Activated CD8-positive, alpha-beta T cell treated with anti-CD3 and anti-CD28 coated beads, Interleukin-2, amount 10 ng/mL, durations not matched to agents 7 days and 5 days (primary cell): Measurements from ENCODE around the gene CYP21A2. TPM values are rescaled to one million over a fixed set of nuclear protein-coding genes. Genes with fewer than 3 reads are reported as not detected.
"Not testable (repeated sequence)": the region's sequence is repeated elsewhere in the genome, so short reads cannot be mapped to it uniquely, and the experiment has no call there.

Experiments used
- ATAC-seq: fragments of 150-1000 bp; cut with Tn5 transposase; one replicate; pipeline ENCODE4 v1.10.0; 2021; ENCODE audit warnings: moderate library complexity
- CTCF ChIA-PET: fragments of 350-600 bp; sonication (Branson Sonifier 250); formaldehyde crosslinking; loops from one replicate; lab custom pipeline; 2021; ENCODE audit warnings: antibody characterized with exemption; lab: Charles Lee
- POLR2A ChIA-PET: fragments of 350-600 bp; sonication (Branson Sonifier 250); formaldehyde crosslinking; loops from one replicate; lab custom pipeline; 2021; ENCODE audit warnings: antibody characterized with exemption; lab: Charles Lee
- DNase-seq: peaks from one replicate; pipeline ENCODE4 v3.0.0-alpha.2; 2020
- H3K27ac Mint-ChIP-seq: one replicate; pipeline ENCODE4 v1.8.0; 2021; ENCODE audit warnings: mild to moderate bottlenecking, mixed read lengths
- H3K27me3 Mint-ChIP-seq: one replicate; pipeline ENCODE4 v1.8.0; 2021; ENCODE audit warnings: low read depth, mixed read lengths
- H3K36me3 Mint-ChIP-seq: one replicate; pipeline ENCODE4 v1.8.0; 2021; ENCODE audit warnings: low read depth, mixed read lengths
- H3K4me1 Mint-ChIP-seq: one replicate; pipeline ENCODE4 v1.8.0; 2021; ENCODE audit warnings: low read depth, mixed read lengths
- H3K4me3 Mint-ChIP-seq: one replicate; pipeline ENCODE4 v1.8.0; 2021; ENCODE audit warnings: mild to moderate bottlenecking, mixed read lengths
- H3K9me3 Mint-ChIP-seq: one replicate; pipeline ENCODE4 v1.8.0; 2022; ENCODE audit warnings: mixed read lengths; ENCODE audit not compliant: insufficient read depth
- total RNA-seq, 2 experiments: library from RNA; stranded (reverse); gene quantifications; one replicate each; pipeline ENCODE4 v1.2.3, GENCODE V29; 2021

Gene CYP21A2
- total RNA-seq, 2 experiments from 2014 or later, result not detected

DNA sequence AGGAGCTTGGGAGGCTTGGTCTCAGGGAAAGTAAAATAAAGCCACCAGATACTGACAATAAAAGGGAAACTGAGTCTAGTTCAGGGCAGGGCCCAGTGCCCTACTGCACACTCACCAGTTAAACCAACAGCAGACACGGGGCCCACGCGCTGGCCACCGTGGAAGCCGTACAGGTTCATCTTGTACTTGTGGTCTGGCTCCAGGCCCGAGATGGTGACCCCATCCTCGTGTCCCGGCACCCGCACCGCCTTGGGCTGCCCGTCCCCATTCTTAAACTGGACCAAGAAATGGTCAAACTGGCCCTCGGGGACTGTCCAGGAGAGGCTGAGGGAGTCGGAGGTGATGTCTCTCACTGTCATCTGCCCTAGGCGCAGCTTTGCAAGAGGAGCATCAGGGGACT, 26.5 kb downstream of the CYP21A2 start:
- Mint-ChIP-seq H3K36me3 (no peaks in the 10 kb centered on the region), H3K4me1 (no peaks in the 10 kb centered on the region), H3K27ac (no peak overlapping the region), H3K4me3 (no peak overlapping the region), H3K9me3 (no peaks in the 10 kb centered on the region), H3K27me3 (no peaks in the 10 kb centered on the region)
- CTCF ChIA-PET, result interaction anchor here (1.3 kb wide), 1 partner anchor 16 kb away, joined by 4 read pairs; no protein-coding TSS in a partner anchor
- DNase-seq, result no peak
- no peak for ATAC-seq
- POLR2A ChIA-PET, result no interaction called here

GRCh38 chr6:32067521-32067920, 29.3 kb downstream of the CYP21A2 start:
- H3K9me3 Mint-ChIP-seq, H3K27me3 Mint-ChIP-seq, H3K4me3 Mint-ChIP-seq, DNase-seq, H3K36me3 Mint-ChIP-seq, ATAC-seq, CTCF ChIA-PET, H3K27ac Mint-ChIP-seq, POLR2A ChIA-PET, H3K4me1 Mint-ChIP-seq: not testable (repeated sequence)

DNA sequence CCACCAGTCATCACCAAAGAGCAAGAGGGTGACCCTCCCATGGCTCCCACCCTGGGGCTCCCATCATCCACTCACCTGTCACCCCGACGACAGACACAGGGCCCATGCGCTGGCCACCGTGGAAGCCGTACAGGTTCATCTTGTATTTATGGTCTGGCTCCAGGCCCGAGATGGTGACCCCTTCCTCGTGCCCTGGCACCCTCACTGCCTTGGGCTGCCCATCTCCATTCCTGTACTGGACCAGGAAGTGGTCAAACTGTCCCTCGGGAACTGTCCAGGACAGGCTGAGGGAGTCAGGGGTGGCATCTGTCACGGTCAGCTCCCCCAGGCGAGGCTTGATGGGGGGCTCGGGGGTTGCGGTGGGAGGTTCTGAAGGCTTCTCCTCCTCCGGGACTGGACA, 30.1 kb downstream of the CYP21A2 start:
- H3K4me3 Mint-ChIP-seq, POLR2A ChIA-PET, CTCF ChIA-PET: not testable (repeated sequence)

GRCh38 chr6:32068867-32069266, 30.7 kb downstream of the CYP21A2 start:
- ATAC-seq (no peak), DNase-seq (no peak)
- Mint-ChIP-seq H3K27ac (no peak overlapping the region), H3K27me3 (no peaks in the 10 kb centered on the region), H3K36me3 (no peaks in the 10 kb centered on the region), H3K4me1 (no peaks in the 10 kb centered on the region), H3K9me3 (no peaks in the 10 kb centered on the region), H3K4me3 (no peak overlapping the region)
- ChIA-PET CTCF (no interaction called here), POLR2A (no interaction called here)

More for the DNA sequence above, 30.1 kb downstream of the CYP21A2 start:
- not testable (repeated sequence) for ATAC-seq, H3K36me3 Mint-ChIP-seq, H3K4me1 Mint-ChIP-seq, H3K27ac Mint-ChIP-seq, H3K9me3 Mint-ChIP-seq, DNase-seq, H3K27me3 Mint-ChIP-seq

- ATAC-seq, result no peak
- no peak for DNase-seq
- H3K36me3 Mint-ChIP-seq, result no peaks in the 10 kb centered on the region
- H3K27ac Mint-ChIP-seq, result no peak overlapping the region
- H3K4me3 Mint-ChIP-seq, result no peak overlapping the region
- no peaks in the 10 kb centered on the region for H3K4me1 Mint-ChIP-seq
- POLR2A ChIA-PET, result no interaction called here
- no peaks in the 10 kb centered on the region for H3K9me3 Mint-ChIP-seq
- CTCF ChIA-PET, result no interaction called here
- no peaks in the 10 kb centered on the region for H3K27me3 Mint-ChIP-seq
Observed at GRCh38 chr6:32069460-32069859, 31.2 kb downstream of the CYP21A2 start.

GRCh38 chr6:32069878-32070515, 31.8 kb downstream of the CYP21A2 start:
- no peak overlapping the region for H3K4me3 Mint-ChIP-seq

GRCh38 chr6:32070814-32071543, 32.8 kb downstream of the CYP21A2 start:
- Mint-ChIP-seq H3K9me3 (no peaks in the 10 kb centered on the region), H3K27ac (no peak overlapping the region), H3K36me3 (no peaks in the 10 kb centered on the region), H3K27me3 (no peaks in the 10 kb centered on the region), H3K4me1 (no peaks in the 10 kb centered on the region), H3K4me3 (no peak overlapping the region)
- CTCF ChIA-PET, result no interaction called here
- ATAC-seq, result no peak
- no peak for DNase-seq
- POLR2A ChIA-PET, result no interaction called here

More at GRCh38 chr6:32069878-32070515, 31.8 kb downstream of the CYP21A2 start:
- no peak overlapping the region for H3K27ac Mint-ChIP-seq
- CTCF ChIA-PET, result no interaction called here
- no peaks in the 10 kb centered on the region for H3K4me1 Mint-ChIP-seq
- POLR2A ChIA-PET, result no interaction called here
- ATAC-seq, result no peak
- H3K27me3 Mint-ChIP-seq, result no peaks in the 10 kb centered on the region
- H3K36me3 Mint-ChIP-seq, result no peaks in the 10 kb centered on the region
- DNase-seq, result no peak
- H3K9me3 Mint-ChIP-seq, result no peaks in the 10 kb centered on the region

- no peaks in the 10 kb centered on the region for H3K27me3 Mint-ChIP-seq
- POLR2A ChIA-PET, result interaction anchor here (0.8 kb wide), 1 partner anchor 35 kb away, joined by 3 read pairs; no protein-coding TSS in a partner anchor
- no peaks in the 10 kb centered on the region for H3K4me1 Mint-ChIP-seq
- CTCF ChIA-PET, result no interaction called here
- no peaks in the 10 kb centered on the region for H3K9me3 Mint-ChIP-seq
- H3K27ac Mint-ChIP-seq, result no peak overlapping the region
- H3K4me3 Mint-ChIP-seq, result no peak overlapping the region
- no peak for ATAC-seq
- no peaks in the 10 kb centered on the region for H3K36me3 Mint-ChIP-seq
- no peak for DNase-seq
Observed at GRCh38 chr6:32073101-32073500, 34.9 kb downstream of the CYP21A2 start.

GRCh38 chr6:32073613-32074012, 35.4 kb downstream of the CYP21A2 start:
- CTCF ChIA-PET, result no interaction called here

DNA sequence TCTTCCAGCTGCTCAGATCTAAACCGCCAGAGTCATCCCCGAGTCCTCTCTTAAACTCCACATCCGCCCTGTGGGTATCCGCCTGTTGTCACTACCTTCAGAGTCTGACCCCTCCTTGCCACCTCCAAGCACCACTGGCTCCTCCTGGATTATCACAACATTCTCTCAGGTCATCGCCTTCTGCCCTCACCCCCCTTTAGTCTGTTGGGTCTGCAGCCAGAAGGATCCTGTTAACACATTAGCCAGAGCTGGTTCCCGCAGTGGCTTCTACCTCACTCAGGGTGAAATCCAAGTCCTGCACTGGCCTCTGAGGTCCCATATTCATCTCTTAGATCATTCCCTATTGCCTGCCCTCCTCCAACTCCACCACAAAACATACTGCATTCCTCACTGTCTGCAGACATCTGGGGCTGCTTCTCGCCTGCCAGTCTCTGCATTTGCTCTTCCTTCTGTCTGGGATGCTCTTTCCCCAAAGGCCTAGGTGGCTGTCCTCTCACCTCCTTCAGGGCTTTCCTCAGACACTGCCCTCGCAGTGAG, 36.8 kb downstream of the CYP21A2 start:
- H3K4me3 Mint-ChIP-seq, result no peak overlapping the region
- no peak for ATAC-seq
- CTCF ChIA-PET, result no interaction called here
- no peak overlapping the region for H3K27ac Mint-ChIP-seq
- no peaks in the 10 kb centered on the region for H3K36me3 Mint-ChIP-seq
- no peaks in the 10 kb centered on the region for H3K27me3 Mint-ChIP-seq
- no peak for DNase-seq
- POLR2A ChIA-PET, result no interaction called here
- no peaks in the 10 kb centered on the region for H3K4me1 Mint-ChIP-seq
- H3K9me3 Mint-ChIP-seq, result no peaks in the 10 kb centered on the region

More at GRCh38 chr6:32073613-32074012, 35.4 kb downstream of the CYP21A2 start:
- ATAC-seq (no peak), DNase-seq (no peak)
- POLR2A ChIA-PET, result interaction anchor here (0.8 kb wide), 1 partner anchor 35 kb away, joined by 3 read pairs; no protein-coding TSS in a partner anchor
- Mint-ChIP-seq H3K4me1 (no peaks in the 10 kb centered on the region), H3K27me3 (no peaks in the 10 kb centered on the region), H3K9me3 (no peaks in the 10 kb centered on the region), H3K4me3 (no peak overlapping the region), H3K27ac (no peak overlapping the region), H3K36me3 (no peaks in the 10 kb centered on the region)

DNA sequence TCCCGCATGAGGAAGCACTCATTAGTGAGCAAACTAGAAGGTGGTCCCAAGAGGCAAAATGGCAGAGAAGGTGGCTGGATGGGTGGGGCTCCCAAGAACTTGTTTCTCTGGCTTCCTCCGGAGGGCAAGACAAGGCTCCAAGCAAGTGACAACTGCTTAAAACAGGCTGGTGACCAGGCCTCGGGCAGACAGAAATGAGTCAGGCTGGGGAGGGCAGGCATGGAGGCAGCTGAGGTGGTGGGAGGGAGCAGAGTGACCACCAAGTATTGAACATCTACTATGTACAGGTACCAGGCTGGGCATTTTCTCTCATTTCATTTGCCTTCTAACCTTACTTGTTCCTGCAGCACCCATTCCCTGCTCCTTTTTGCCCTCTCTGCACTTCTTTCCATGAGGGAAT, 37.6 kb downstream of the CYP21A2 start:
- no peak overlapping the region for H3K27ac Mint-ChIP-seq
- ChIA-PET CTCF (no interaction called here), POLR2A (no interaction called here)
- ATAC-seq (no peak), DNase-seq (no peak)
- no peaks in the 10 kb centered on the region for H3K36me3 Mint-ChIP-seq
- no peaks in the 10 kb centered on the region for H3K27me3 Mint-ChIP-seq
- H3K4me3 Mint-ChIP-seq, result no peak overlapping the region
- no peaks in the 10 kb centered on the region for H3K4me1 Mint-ChIP-seq
- no peaks in the 10 kb centered on the region for H3K9me3 Mint-ChIP-seq

- H3K27me3 Mint-ChIP-seq, result no peaks in the 10 kb centered on the region
- ChIA-PET CTCF (no interaction called here), POLR2A (no interaction called here)
- H3K9me3 Mint-ChIP-seq, result no peaks in the 10 kb centered on the region
- peaks cover 2% of the 10 kb centered on the region for H3K4me1 Mint-ChIP-seq
- DNase-seq (no peak), ATAC-seq (no peak)
- H3K27ac Mint-ChIP-seq, result no peak overlapping the region
- H3K36me3 Mint-ChIP-seq, result no peaks in the 10 kb centered on the region
- H3K4me3 Mint-ChIP-seq, result no peak overlapping the region
Observed at GRCh38 chr6:32076321-32076809, 38.1 kb downstream of the CYP21A2 start.
